ENCODE measurements around the gene KLHL15.

The KLHL15 gene

DNA sequence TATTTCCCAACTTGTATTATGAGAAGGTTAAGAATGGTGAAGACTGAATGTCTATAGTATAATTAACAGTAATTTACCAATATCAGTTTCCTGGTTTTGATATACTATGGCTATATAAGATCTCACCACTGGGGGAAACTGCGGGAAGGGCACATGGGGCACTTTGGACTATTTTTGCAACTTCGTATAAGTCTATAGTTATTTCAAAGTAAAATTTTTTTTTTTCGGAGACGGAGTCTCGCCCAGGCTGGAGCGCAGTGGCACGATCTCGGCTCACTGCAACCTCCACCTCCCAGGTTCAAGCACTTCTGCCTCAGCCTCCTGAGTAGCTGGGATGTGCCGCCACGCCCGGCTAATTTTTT is 73.1 kb downstream of the KLHL15 start:
- no peak overlapping the region for H3K4me3 ChIP-seq (replicated peaks in 1 of 2; ENCODE audit: low read depth in 2 of 2, low read length in 2 of 2)
- no peak for DNase-seq (ENCODE audit: low read depth in 2 of 2)
- TF ChIP-seq CTCF (IDR thresholded peaks at IDR 0.05; ENCODE audit: low read depth, low read length): no peak

GRCh38 chrX:23952984-23953907 is 73.7 kb downstream of the KLHL15 start:
- peak in 1 of 2 donors; percentile 1 for DNase-seq (ENCODE audit: low read depth in 2 of 2)
- TF ChIP-seq CTCF (IDR thresholded peaks at IDR 0.05; ENCODE audit: low read depth, low read length): no peak
- no peak overlapping the region for H3K4me3 ChIP-seq (replicated peaks in 1 of 2; ENCODE audit: low read depth in 2 of 2, low read length in 2 of 2)

DNA sequence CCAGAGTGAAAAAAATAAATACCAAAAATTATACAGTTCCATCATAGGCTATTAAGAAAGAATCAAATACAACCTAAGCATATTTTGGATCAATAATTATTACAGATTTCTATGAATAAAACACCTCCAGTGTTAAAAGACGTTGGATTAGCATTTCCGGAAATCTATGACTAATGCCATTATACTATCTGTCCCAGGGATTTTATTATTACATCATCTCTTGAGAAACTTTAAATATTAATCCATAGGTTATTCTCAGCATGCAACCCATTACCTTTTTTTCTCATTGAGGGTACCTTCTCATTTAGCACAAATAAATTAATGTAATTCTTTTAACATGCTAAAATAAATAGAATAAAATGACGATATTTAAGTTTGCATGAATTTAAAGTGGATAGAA is 74.6 kb downstream of the KLHL15 start:
- DNase-seq (ENCODE audit: low read depth in 2 of 2): no peak
- no peak overlapping the region for H3K4me3 ChIP-seq (replicated peaks in 1 of 2; ENCODE audit: low read depth in 2 of 2, low read length in 2 of 2)
- TF ChIP-seq CTCF (IDR thresholded peaks at IDR 0.05; ENCODE audit: low read depth, low read length): no peak

DNA sequence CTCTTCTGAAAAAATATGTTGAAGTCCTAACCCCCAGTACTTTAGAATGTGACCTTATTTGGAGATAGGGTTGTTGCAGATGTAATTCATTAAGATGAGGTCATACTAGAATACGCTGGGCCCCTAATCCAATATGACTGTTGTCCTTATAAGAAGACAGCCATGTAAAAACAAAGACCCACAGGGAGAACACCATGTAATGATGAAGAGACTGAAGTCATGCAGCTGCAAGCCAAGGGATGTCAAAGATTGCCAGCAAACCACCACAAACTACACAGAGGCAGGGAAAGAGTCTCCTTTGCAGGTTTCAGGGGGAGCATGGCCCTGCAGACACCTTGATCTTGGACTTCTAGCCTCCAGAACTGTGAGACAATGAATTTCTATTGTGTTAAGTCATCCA is 81.8 kb downstream of the KLHL15 start:
- no peak overlapping the region for H3K4me3 ChIP-seq (replicated peaks in 1 of 2; ENCODE audit: low read depth in 2 of 2, low read length in 2 of 2)
- no peak for DNase-seq (ENCODE audit: low read depth in 2 of 2)
- TF ChIP-seq CTCF (IDR thresholded peaks at IDR 0.05; ENCODE audit: low read depth, low read length): no peak

DNA sequence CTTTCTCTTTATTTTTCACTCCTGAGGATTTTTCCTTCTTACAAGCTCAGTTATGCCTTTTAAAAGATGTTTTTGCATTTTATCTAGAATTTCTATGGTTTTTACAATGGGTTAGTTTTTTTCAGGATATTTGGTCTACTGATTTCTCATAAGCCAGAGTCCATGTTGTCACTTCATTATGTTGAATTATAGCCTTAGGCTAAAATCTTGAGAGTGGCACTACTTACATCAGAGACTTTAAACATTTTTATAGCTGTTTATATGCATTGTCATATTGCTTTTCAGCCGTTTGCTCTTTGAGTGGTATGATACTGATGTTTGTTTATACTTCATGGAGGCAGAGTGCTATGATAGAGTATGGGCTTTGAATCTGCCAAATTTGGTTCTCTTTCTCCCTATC is 82.8 kb downstream of the KLHL15 start:
- no peak for DNase-seq (ENCODE audit: low read depth in 2 of 2)
- no peak overlapping the region for H3K4me3 ChIP-seq (replicated peaks in 1 of 2; ENCODE audit: low read depth in 2 of 2, low read length in 2 of 2)
- TF ChIP-seq CTCF (IDR thresholded peaks at IDR 0.05; ENCODE audit: low read depth, low read length): no peak

- TF ChIP-seq CTCF (IDR thresholded peaks at IDR 0.05; ENCODE audit: low read depth, low read length): no peak
- H3K4me3 ChIP-seq (replicated peaks in 1 of 2; ENCODE audit: low read depth in 2 of 2, low read length in 2 of 2): no peak overlapping the region
Measured at GRCh38 chrX:23939203-23939602, 87.8 kb downstream of the KLHL15 start.

More at GRCh38 chrX:23939203-23939602, 87.8 kb downstream of the KLHL15 start:
- no peak for DNase-seq (ENCODE audit: low read depth in 2 of 2)
